Breast epithelium (tissue), 4 donors: ENCODE results near the gene MYO1B. TPM values are rescaled to one million over a fixed set of nuclear protein-coding genes. Genes with fewer than 3 reads are reported as not detected.
A peak's percentile ranks its signal among the peaks of the same experiment; 100 is the strongest.

ENCODE experiments used
- DNase-seq, 2 donors: peaks; one replicate each; pipeline ENCODE4 v3.0.0-alpha.2; 2019; ENCODE audit warnings: low spot score in 2 of 2
- H3K27ac ChIP-seq, 2 donors: fragments of 200-600 bp; sonication (generic) in 1 of 2; one replicate each; pipeline ENCODE4 v1.5.1; 2016 to 2019; ENCODE audit warnings: mild to moderate bottlenecking in 1 of 2
- H3K27me3 ChIP-seq, 2 donors: fragments of 200-600 bp; sonication (generic) in 1 of 2; one replicate each; pipeline versions ENCODE4 v1.5.1 to v1.6.0; 2017 to 2019; ENCODE audit warnings: control low read depth in 1 of 2, mild to moderate bottlenecking in 1 of 2
- H3K36me3 ChIP-seq: fragments of 200-600 bp; one replicate; pipeline ENCODE4 v1.5.1; 2019
- H3K4me1 ChIP-seq, 2 donors: fragments of 200-600 bp; sonication (generic); one replicate each; pipeline ENCODE4 v1.5.1; 2016 to 2019; ENCODE audit warnings: control low read depth in 1 of 2
- H3K4me3 ChIP-seq, 3 donors: fragments of 200-600 bp; sonication (generic); 1 replicate in 2 of 3; 2 replicates in 1 of 3; pipeline ENCODE4 v1.5.1; 2016 to 2019; ENCODE audit warnings: mild to moderate bottlenecking in 3 of 3, moderate library complexity in 2 of 3
- H3K9me3 ChIP-seq, 2 donors: fragments of 200-600 bp; sonication (generic) in 1 of 2; one replicate each; pipeline ENCODE4 v1.5.1; 2016 to 2019; ENCODE audit warnings: control low read depth in 1 of 2
- CTCF ChIP-seq, 3 donors: fragments of 450-650 bp; IDR thresholded peaks; one replicate each; pipeline ENCODE4 v1.5.1; 2016 to 2017; ENCODE audit warnings: antibody characterized with exemption in 3 of 3, mild to moderate bottlenecking in 3 of 3, moderate library complexity in 3 of 3
- POLR2A ChIP-seq: fragments of 450-650 bp; IDR thresholded peaks from one replicate; pipeline ENCODE4 v1.6.1; 2016; ENCODE audit warnings: antibody characterized with exemption, mild to moderate bottlenecking, moderate library complexity
- POLR2AphosphoS5 ChIP-seq, 3 donors: sonication (generic); formaldehyde crosslinking; IDR thresholded peaks; one replicate each; pipeline ENCODE4 v1.6.1; 2017; ENCODE audit warnings: antibody characterized with exemption in 3 of 3
- intact Hi-C: fragments of 100-400 bp; cut with DNase I; formaldehyde crosslinking; loops from one replicate; pipeline ENCODE4 v1.15.1; 2023; ENCODE audit warnings: low total_unique reads
- total RNA-seq, 3 donors: library from RNA; depleted of rRNA; stranded (reverse); fragments of >200 nt; gene quantifications; one replicate each; pipeline ENCODE4 v1.1.0, GENCODE V29; 2016

MYO1B gene
- total RNA-seq = 10 to 100 TPM; 34.1 to 73.9 (median 63.9) TPM

- intact Hi-C loops = no loop called here
These were observed at the start of gene MYO1B for GRCh38 chr2:191245046-191245868. TSS of gene MYO1B (plus strand) at chr2:191245404. CDS start at chr2:191276896, 31,492 bp downstream.

DNA sequence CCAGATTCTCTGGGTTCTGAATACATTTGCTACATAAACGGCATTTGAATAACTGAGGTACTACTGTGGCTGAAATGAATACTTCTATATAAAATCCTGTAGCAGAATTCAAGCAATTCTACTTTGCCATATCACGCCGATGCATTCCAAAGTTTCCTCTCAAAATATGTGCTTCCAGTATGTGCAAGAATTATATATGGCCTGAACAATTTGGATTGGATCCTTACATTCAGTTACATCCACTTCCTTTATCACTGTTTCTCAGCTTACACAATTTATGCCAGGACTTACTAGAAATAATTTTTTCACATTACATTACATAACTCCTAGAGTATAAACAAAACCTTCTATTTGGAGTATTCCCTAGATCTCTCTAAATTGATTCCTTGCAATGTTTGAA is 48.1 kb upstream of the MYO1B start:
- DNase-seq = no peak
- H3K9me3 ChIP-seq = no peaks in the 10 kb centered on the region
- no peaks in the 10 kb centered on the region for H3K4me1 ChIP-seq

More at GRCh38 chr2:191245046-191245868, at the start of gene MYO1B:
- no peaks in the 10 kb centered on the region for H3K36me3 ChIP-seq
- peak; percentile 72 to 84 for DNase-seq
- no peaks in the 10 kb centered on the region for H3K9me3 ChIP-seq
- H3K27ac ChIP-seq = peak within 1 kb of the TSS; percentile 75 to 82
- TF ChIP-seq CTCF (IDR thresholded peaks at IDR 0.05) (peak in 1 of 3 donors; percentile 45), POLR2AphosphoS5 (IDR thresholded peaks at IDR 0.05) (peak in 2 of 3 donors; percentile 37 to 75), POLR2A (no peak)
- H3K27me3 ChIP-seq = no peaks in the 10 kb centered on the region
- peak within 1 kb of the TSS; percentile 71 to 91 (median 91) for H3K4me3 ChIP-seq
- peaks cover 0 to 12% of the 10 kb centered on the region in 2 donors for H3K4me1 ChIP-seq

DNA sequence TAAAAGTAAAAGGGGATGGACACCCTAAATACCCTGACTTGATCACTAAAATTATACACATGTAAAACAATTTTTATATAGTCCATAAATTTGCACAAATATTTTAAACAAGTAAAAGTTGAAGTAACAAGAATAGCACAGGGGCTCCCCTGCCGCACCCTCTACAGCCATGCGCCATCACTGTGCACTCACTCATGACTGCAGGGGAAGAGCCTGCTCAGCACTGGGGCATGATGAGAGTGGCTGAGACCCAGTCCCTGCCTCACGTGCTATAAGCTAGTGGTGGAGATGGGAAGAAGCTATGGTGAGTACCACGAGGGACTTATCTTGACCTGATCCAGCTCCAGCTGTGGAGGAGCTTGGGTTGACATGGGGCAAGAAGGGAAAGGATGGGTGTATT is 46.9 kb upstream of the MYO1B start:
- no peak overlapping the region for H3K27ac ChIP-seq
- no peaks in the 10 kb centered on the region for H3K4me1 ChIP-seq
- H3K36me3 ChIP-seq = no peaks in the 10 kb centered on the region
- no peaks in the 10 kb centered on the region for H3K27me3 ChIP-seq
- intact Hi-C loops = no loop called here
- no peak for DNase-seq
- no peak overlapping the region for H3K4me3 ChIP-seq
- H3K9me3 ChIP-seq = no peaks in the 10 kb centered on the region
- TF ChIP-seq POLR2AphosphoS5 (IDR thresholded peaks at IDR 0.05) (no peak), CTCF (IDR thresholded peaks at IDR 0.05) (no peak), POLR2A (no peak)

More for the DNA sequence above, 48.1 kb upstream of the MYO1B start:
- TF ChIP-seq POLR2AphosphoS5 (IDR thresholded peaks at IDR 0.05) (no peak), CTCF (IDR thresholded peaks at IDR 0.05) (no peak), POLR2A (no peak)
- Histone ChIP-seq H3K4me3 (no peak overlapping the region), H3K27ac (no peak overlapping the region), H3K36me3 (no peaks in the 10 kb centered on the region), H3K27me3 (no peaks in the 10 kb centered on the region)
- intact Hi-C loops = no loop called here

GRCh38 chr2:191199929-191200512 is 45.2 kb upstream of the MYO1B start:
- H3K9me3 ChIP-seq = no peaks in the 10 kb centered on the region
- no peak for TF ChIP-seq CTCF (IDR thresholded peaks at IDR 0.05)
- no peak overlapping the region for H3K4me3 ChIP-seq
- no peaks in the 10 kb centered on the region for H3K27me3 ChIP-seq
- H3K27ac ChIP-seq = no peak overlapping the region
- intact Hi-C loops = no loop called here
- H3K4me1 ChIP-seq = no peaks in the 10 kb centered on the region
- H3K36me3 ChIP-seq = no peaks in the 10 kb centered on the region
- DNase-seq = no peak

DNA sequence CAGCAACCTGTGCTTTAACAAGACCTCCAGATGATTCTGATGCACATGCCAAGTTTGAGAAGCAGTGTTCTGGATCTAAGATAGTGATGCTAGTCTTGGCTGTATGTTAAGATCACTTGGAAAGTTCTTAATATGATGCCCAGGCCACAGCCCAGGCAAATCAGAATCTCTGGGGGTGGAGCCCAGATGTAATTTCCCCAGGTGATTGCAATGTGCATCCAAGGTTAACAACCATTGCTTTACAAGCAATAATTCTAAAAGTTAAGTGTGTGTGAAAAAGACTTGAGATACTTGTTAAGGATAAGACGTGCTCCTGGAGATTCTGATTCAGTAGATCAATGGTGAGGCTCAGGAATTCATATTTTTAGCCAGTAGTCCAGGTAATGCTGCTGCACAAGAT is 44.3 kb upstream of the MYO1B start:
- DNase-seq = no peak
- H3K27me3 ChIP-seq = no peaks in the 10 kb centered on the region

More for the DNA sequence above, 44.3 kb upstream of the MYO1B start:
- H3K27ac ChIP-seq = no peak overlapping the region
- no peak for TF ChIP-seq POLR2AphosphoS5 (IDR thresholded peaks at IDR 0.05)
- no peak for TF ChIP-seq CTCF (IDR thresholded peaks at IDR 0.05)
- no peak for TF ChIP-seq POLR2A
- H3K4me1 ChIP-seq = no peaks in the 10 kb centered on the region
- intact Hi-C loops = no loop called here
- H3K36me3 ChIP-seq = no peaks in the 10 kb centered on the region
- no peaks in the 10 kb centered on the region for H3K9me3 ChIP-seq
- no peak overlapping the region for H3K4me3 ChIP-seq
